HFF-Myc (cell line): ENCODE data around the gene RBL1.

ENCODE experiments used
- DNase-seq: peaks from one replicate; pipeline ENCODE4 v3.0.0-alpha.2; 2011; ENCODE audit warnings: low read depth; ENCODE audit errors: extremely low read depth
- H3K4me3 ChIP-seq: replicated peaks from 2 replicates; pipeline ENCODE4 v1.5.1; 2011; ENCODE audit warnings: low read depth, mild to moderate bottlenecking, control low read depth, low read length
- CTCF ChIP-seq: IDR thresholded peaks from 2 replicates; pipeline ENCODE4 v1.5.1; 2012; ENCODE audit warnings: mild to moderate bottlenecking, low read depth, low read length, control low read depth; ENCODE audit errors: missing control alignments

RBL1 gene

GRCh38 chr20:37108676-37109075, 12.9 kb upstream of the RBL1 start:
- H3K4me3 ChIP-seq, result no peak overlapping the region
- DNase-seq, result no peak
- TF ChIP-seq CTCF, result no peak

- no peak for TF ChIP-seq CTCF
- H3K4me3 ChIP-seq, result no peak overlapping the region
- no peak for DNase-seq
These were observed 6.8 kb upstream of the RBL1 start for GRCh38 chr20:37102571-37102970.

GRCh38 chr20:37096415-37097041, 731 bp upstream of the RBL1 start:
- DNase-seq, result no peak
- H3K4me3 ChIP-seq, result peak overlapping the region; percentile 55
- TF ChIP-seq CTCF, result no peak

- no peak for TF ChIP-seq CTCF
- no peak for DNase-seq
- peak overlapping the region; percentile 55 for H3K4me3 ChIP-seq
These were observed 644 bp downstream of the RBL1 start for GRCh38 chr20:37095108-37095598.

- no peak for TF ChIP-seq CTCF
These were observed 5.4 kb downstream of the RBL1 start for GRCh38 chr20:37090407-37090806.

GRCh38 chr20:37081717-37082289, 14.0 kb downstream of the RBL1 start:
- DNase-seq, result no peak
- TF ChIP-seq CTCF, result peak; percentile 46
- no peak overlapping the region for H3K4me3 ChIP-seq

More at GRCh38 chr20:37090407-37090806, 5.4 kb downstream of the RBL1 start:
- no peak overlapping the region for H3K4me3 ChIP-seq
- DNase-seq, result no peak
